Activated naive CD4-positive, alpha-beta T cell treated with anti-CD3 and anti-CD28 coated beads, Interleukin-2, amount 50 U/mL, for 72 hours (primary cell): Measurements from ENCODE around the gene PLXNB3. TPM values are rescaled to one million over a fixed set of nuclear protein-coding genes. Genes with fewer than 3 reads are reported as not detected.

ENCODE experiments used
- ATAC-seq, 2 donors: fragments of 150-1000 bp; cut with Tn5 transposase; 2 replicates each; pipeline ENCODE4 v1.10.0; 2021; ENCODE audit warnings: mild to moderate bottlenecking in 2 of 2, moderate library complexity in 2 of 2
- DNase-seq, 2 donors: peaks; one replicate each; pipeline ENCODE4 v3.0.0; 2021 to 2022; ENCODE audit warnings: low spot score in 2 of 2
- H3K27ac Mint-ChIP-seq, 2 donors: one replicate each; pipeline ENCODE4 v1.8.0; 2022; ENCODE audit warnings: mild to moderate bottlenecking in 2 of 2, mixed read lengths in 2 of 2
- H3K36me3 Mint-ChIP-seq, 2 donors: one replicate each; pipeline ENCODE4 v1.8.0; 2022; ENCODE audit warnings: mixed read lengths in 2 of 2
- H3K9me3 Mint-ChIP-seq, 2 donors: one replicate each; pipeline ENCODE4 v1.8.0; 2022; ENCODE audit warnings: mixed read lengths in 2 of 2
- total RNA-seq, 2 donors: library from RNA; stranded (reverse); gene quantifications; one replicate each; pipeline ENCODE4 v1.2.3, GENCODE V29; 2022

Gene PLXNB3
- total RNA-seq, 2 donors from 2014 or later = 1.5 to 3.2 TPM

DNA sequence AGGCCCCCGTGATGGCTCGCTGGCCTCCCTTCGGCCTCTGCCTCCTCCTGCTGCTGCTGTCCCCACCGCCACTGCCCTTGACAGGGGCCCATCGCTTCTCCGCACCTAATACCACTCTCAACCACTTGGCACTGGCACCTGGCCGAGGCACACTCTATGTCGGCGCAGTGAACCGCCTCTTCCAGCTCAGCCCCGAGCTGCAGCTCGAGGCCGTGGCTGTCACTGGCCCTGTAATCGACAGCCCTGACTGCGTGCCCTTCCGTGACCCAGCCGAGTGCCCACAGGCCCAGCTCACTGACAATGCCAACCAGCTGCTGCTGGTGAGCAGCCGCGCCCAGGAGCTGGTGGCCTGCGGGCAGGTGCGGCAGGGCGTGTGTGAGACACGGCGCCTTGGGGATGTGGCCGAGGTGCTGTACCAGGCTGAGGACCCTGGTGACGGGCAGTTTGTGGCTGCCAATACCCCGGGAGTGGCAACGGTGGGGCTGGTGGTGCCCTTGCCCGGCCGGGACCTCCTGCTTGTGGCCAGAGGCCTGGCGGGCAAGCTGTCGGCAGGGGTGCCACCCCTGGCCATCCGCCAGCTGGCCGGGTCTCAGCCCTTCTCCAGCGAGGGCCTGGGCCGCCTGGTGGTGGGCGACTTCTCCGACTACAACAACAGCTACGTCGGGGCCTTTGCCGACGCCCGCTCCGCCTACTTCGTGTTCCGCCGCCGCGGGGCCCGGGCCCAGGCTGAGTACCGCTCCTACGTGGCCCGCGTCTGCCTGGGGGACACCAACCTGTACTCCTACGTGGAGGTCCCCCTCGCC is 3.0 kb downstream of the PLXNB3 start:
- Mint-ChIP-seq H3K36me3 (no peaks in the 10 kb centered on the region), H3K27ac (peak overlapping the region in 1 of 2 donors; percentile 75), H3K9me3 (no peaks in the 10 kb centered on the region)
- DNase-seq (no peak), ATAC-seq (no peak)

DNA sequence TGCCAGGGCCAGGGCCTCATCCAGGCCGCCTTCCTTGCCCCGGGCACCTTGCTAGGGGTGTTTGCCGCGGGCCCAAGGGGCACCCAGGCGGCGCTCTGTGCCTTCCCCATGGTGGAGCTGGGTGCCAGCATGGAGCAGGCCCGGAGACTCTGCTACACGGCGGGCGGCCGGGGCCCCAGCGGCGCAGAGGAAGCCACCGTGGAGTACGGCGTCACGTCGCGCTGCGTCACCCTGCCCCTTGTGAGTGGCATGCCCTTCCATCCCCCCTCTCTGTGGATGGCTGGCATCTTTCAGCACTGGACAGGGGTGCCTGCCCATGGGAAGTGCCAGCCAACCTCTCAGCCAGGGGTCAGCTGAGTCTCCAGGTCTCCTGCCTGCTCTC is 3.6 kb downstream of the PLXNB3 start:
- Mint-ChIP-seq H3K36me3 (no peaks in the 10 kb centered on the region), H3K9me3 (no peaks in the 10 kb centered on the region), H3K27ac (no peak overlapping the region)
- DNase-seq (no peak), ATAC-seq (no peak)

DNA sequence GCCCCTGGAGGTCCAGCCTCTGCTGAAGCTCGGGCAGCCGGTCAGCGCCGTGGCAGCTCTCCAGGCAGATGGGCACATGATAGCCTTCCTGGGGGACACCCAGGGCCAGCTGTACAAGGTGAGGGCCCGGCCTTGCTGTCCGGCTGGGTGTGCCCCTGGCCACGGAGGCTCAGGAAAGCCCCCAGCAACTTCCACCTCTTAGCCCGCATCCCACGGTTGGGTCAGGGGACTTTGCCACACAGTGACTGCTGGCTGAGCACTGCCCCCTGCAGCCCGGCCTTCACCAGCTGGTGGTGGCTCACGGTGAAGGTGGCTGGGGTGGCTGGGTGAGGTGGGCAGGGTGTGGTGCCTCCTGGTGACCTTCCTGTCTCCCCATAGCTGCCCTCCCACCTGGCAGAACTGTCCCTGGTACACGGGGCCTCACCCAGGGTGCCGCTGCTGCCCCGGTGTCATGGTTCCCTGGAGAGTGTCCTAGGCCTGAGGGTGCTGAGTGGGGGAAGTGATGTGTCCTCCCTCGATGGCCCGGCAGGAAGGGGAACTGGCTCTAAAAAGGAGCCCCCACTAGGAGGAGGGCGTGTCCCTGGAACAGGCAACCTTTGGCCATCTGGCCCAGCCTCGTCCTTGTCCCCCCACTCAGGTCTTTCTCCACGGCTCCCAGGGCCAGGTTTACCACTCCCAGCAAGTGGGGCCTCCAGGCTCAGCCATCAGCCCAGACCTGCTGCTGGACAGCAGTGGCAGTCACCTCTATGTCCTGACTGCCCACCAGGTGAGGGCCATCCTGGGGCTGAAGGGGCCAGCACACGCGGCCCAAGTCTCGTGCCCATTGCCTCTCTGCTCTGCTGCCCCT is 4.5 kb downstream of the PLXNB3 start:
- Mint-ChIP-seq H3K27ac (no peak overlapping the region), H3K36me3 (no peaks in the 10 kb centered on the region), H3K9me3 (no peaks in the 10 kb centered on the region)
- no peak for ATAC-seq
- no peak for DNase-seq

DNA sequence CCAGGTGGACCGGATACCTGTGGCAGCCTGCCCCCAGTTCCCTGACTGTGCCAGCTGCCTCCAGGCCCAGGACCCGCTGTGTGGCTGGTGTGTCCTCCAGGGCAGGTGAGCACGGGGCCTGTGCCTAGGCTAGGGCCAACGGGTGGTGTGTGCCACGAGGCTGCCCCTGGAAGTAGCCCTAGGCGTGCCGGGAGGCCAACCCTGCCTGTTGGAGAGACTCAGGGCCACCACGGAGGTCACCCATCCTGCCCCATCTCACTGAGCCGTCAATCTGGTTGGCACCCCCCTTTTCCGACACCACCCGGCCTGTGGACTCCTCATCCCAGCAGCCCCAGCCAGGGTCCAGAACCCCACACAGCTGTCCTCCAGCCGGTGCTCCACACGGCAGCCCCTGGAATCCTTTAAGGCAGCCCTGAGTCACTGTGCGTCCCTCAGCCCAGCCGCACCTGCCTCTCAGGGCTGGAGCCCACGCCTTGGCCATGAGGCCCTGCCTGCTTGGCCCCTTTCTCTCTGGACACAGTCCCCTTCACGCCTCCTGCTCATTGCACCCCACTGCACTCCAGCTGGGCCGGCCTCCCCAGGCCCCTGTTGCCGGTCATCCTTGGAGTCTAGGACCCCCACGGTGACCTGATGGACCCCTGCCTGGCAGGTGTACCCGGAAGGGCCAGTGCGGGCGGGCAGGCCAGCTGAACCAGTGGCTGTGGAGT is 5.3 kb downstream of the PLXNB3 start:
- no peak for DNase-seq
- ATAC-seq = no peak
- H3K36me3 Mint-ChIP-seq = no peaks in the 10 kb centered on the region
- H3K27ac Mint-ChIP-seq = no peak overlapping the region
- H3K9me3 Mint-ChIP-seq = no peaks in the 10 kb centered on the region

DNA sequence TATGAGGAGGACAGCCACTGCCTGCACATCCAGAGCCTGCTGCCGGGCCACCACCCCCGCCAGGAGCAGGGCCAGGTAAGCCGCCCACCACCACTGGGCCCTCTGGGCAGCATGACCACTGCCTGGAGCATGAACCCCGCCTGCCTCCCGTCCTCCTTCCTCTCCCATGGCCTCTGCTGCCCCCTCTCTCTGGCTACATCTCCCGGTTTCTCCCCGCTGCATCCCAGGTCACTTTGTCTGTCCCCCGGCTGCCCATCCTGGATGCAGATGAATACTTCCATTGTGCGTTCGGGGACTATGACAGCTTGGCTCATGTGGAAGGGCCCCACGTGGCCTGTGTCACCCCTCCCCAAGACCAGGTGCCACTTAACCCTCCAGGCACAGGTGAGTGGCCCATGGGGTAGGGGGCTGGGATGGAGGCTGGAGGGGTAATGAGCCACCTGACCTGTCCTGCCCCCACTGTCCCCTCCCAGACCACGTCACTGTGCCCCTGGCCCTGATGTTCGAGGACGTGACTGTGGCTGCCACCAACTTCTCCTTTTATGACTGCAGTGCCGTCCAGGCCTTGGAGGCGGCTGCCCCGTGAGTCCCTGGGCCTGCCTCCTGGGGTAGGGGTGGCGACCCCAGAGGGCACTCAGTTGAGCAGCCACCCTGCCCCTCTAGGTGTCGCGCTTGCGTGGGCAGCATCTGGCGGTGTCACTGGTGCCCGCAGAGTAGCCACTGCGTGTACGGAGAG is 6.0 kb downstream of the PLXNB3 start:
- ATAC-seq = no peak
- H3K27ac Mint-ChIP-seq = no peak overlapping the region
- no peak for DNase-seq
- no peaks in the 10 kb centered on the region for H3K9me3 Mint-ChIP-seq
- no peaks in the 10 kb centered on the region for H3K36me3 Mint-ChIP-seq

DNA sequence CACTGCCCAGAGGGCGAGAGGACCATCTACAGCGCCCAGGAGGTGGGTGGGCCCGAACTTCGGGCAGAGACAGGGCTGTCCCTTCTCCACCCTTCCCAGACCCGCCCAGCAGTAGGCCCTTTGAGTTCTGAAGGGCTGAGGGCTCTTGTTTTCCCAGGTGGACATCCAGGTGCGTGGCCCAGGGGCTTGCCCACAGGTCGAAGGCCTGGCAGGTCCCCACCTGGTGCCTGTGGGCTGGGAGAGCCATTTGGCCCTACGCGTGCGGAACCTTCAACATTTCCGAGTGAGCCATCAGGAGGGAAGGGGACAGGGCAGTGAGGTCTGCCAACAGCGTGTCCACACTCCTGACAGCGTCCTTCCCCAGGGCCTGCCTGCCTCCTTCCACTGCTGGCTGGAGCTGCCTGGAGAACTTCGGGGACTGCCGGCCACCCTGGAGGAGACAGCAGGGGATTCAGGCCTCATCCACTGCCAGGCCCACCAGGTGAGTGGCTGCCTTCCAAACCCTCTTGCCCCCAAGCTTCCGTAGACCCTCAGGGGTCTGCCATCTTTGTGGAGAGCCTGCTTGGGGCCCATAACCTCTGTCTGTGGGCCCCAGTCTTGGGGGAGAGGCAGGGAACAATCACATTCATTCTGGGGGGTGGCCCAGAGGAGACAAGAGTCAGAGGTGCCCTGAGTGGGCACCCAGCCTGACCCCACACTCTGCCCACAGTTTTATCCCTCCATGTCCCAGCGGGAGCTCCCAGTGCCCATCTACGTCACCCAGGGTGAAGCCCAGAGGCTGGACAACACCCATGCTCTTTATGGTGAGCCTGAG is 6.8 kb downstream of the PLXNB3 start:
- Mint-ChIP-seq H3K27ac (no peak overlapping the region), H3K36me3 (no peaks in the 10 kb centered on the region)

DNA sequence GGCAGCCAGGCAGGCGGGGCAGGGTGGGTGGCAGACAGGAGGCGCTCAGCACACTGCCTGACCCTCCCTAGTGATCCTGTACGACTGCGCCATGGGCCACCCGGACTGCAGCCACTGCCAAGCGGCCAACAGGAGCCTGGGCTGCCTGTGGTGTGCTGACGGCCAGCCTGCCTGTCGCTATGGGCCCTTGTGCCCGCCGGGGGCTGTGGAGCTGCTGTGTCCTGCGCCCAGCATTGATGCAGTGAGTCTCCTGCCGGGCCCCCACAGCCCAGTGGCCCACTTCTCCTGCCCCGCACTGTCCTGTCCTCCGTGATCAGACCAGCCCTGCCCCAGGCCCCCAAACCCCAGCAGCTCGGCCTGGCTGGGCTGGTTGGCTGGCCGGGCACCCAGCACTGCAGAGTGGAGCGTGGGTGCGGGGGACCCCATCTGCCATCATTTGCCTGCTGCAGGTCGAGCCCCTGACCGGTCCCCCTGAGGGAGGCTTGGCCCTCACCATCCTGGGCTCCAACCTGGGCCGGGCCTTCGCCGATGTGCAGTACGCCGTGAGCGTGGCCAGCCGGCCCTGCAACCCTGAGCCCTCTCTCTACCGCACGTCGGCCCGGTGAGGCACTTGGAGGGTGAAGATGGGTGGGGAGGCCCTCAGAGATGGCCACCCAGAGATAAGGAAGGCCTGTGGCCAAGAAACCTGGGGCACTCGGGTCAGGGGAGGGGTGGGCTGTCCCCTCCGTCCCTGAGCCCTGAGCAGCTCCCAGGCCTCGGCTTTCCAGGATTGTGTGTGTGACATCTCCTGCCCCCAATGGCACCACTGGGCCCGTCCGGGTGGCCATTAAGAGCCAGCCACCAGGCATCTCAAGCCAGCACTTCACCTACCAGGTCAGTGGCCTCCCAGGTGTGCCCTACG is 7.6 kb downstream of the PLXNB3 start:
- Mint-ChIP-seq H3K36me3 (no peaks in the 10 kb centered on the region), H3K27ac (no peak overlapping the region), H3K9me3 (no peaks in the 10 kb centered on the region)
- DNase-seq (peak in 1 of 2 donors; percentile 44), ATAC-seq (no peak)

More for the DNA sequence above, 6.8 kb downstream of the PLXNB3 start:
- DNase-seq = no peak
- no peak for ATAC-seq
- H3K9me3 Mint-ChIP-seq = no peaks in the 10 kb centered on the region

DNA sequence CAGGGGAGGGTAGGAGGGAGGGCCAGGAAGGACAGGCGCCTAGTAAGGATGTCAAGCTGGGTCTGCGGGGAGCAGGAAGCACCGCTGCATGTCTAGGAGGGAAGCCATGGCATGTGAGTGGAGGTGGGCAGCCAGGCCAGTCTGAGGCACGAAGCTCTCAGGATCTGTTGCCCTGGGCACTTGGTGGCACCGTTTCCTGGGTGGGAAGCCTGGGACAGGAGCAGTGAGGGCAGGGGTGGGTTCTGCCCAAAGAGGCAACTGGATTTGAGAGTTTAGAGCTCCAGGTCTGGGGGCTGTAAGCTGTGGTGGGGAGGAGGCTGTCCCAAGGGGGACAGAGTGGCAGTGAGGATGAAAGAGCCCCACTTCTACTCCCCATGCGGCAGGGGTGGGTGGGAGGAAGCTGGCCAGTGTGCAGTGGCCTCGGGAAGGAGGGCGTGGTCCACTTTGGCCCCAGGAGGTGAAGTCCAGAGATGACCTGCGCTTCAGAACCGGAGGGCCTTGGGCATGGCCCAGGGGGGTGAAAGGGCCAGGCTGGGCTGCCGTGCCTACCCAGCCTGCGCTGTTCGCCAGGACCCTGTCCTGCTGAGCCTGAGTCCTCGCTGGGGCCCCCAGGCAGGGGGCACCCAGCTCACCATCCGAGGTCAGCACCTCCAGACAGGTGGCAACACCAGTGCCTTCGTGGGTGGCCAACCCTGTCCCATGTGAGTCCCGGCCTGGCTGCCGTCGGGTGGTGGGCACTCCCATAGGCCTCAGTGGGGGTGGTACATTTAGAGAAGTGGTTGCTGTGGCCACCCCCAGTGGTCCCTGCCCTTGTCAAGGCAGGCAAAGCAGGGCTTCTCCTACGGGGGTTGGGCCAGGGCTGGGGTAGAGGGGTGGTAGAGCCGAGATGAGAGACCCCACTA is 8.5 kb downstream of the PLXNB3 start:
- DNase-seq (peak in 1 of 2 donors; percentile 23), ATAC-seq (no peak)
- H3K27ac Mint-ChIP-seq = no peak overlapping the region

DNA sequence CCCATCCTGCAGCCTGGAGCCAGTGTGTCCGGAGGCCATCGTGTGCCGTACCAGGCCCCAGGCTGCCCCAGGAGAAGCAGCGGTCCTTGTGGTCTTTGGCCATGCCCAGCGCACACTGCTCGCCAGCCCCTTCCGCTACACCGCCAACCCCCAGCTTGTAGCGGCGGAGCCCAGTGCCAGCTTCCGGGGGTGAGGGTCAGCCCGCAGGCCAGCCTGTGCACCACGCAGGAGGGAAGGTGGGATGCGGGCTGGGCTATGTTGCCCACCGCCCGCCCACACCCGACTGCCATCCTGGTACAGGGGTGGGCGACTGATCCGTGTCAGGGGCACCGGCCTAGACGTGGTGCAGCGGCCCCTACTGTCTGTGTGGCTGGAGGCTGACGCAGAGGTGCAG is 9.2 kb downstream of the PLXNB3 start:
- DNase-seq = peak in 1 of 2 donors; percentile 3
- Mint-ChIP-seq H3K36me3 (no peaks in the 10 kb centered on the region), H3K9me3 (no peaks in the 10 kb centered on the region), H3K27ac (no peak overlapping the region)
- ATAC-seq = no peak

More for the DNA sequence above, 8.5 kb downstream of the PLXNB3 start:
- Mint-ChIP-seq H3K9me3 (no peaks in the 10 kb centered on the region), H3K36me3 (no peaks in the 10 kb centered on the region)

DNA sequence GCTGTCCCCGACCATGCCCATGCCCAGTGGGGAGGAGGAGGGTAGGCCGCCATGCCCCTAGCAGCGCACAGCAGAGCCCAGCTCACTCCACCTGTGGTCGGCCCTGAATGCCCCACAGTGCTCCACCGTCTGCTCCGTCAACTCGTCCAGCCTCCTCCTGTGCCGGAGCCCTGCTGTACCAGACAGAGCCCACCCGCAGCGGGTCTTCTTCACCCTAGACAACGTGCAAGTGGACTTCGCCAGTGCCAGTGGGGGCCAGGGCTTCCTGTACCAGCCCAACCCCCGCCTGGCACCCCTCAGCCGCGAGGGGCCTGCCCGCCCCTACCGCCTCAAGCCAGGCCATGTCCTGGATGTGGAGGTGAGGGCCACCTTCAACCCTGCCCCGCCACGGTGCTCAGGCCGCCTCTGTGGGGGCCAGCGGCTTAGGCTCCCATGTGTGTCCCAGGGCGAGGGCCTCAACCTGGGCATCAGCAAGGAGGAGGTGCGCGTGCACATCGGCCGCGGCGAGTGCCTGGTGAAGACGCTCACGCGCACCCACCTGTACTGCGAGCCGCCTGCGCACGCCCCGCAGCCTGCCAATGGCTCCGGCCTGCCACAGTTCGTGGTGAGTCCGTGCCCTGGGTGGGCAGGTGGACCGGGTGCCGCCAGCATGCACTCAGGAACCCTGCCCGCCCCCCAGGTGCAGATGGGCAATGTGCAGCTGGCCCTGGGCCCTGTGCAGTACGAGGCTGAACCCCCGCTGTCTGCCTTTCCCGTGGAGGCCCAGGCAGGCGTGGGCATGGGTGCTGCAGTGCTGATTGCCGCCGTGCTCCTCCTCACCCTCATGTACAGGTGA is 9.9 kb downstream of the PLXNB3 start:
- Mint-ChIP-seq H3K9me3 (no peaks in the 10 kb centered on the region), H3K27ac (no peak overlapping the region), H3K36me3 (no peaks in the 10 kb centered on the region)
- DNase-seq = peak in 1 of 2 donors; percentile 38
- ATAC-seq = no peak

DNA sequence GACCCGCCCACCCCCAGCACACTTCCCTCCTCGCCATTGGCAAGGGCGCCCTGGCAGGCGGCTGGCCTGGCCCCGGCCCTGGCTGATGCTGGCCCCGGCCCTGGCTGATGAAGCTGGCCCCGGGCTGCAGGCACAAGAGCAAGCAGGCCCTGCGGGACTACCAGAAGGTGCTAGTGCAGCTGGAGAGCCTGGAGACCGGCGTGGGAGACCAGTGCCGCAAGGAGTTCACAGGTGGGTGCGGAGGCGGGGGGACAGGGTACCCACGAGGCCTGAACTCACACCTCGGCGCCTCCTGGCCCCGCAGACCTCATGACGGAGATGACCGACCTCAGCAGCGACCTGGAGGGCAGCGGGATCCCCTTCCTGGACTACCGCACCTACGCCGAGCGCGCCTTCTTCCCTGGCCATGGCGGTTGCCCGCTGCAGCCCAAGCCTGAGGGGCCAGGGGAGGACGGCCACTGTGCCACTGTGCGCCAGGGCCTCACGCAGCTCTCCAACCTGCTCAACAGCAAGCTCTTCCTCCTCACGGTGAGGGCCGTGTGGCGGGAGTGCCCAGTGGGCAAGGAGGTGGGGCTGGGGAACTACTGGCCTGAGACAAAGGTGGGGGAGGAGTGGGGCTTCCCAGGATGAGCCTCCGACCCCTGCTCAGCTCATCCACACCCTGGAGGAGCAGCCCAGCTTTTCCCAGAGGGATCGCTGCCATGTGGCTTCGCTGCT is 10.7 kb downstream of the PLXNB3 start:
- ATAC-seq (no peak), DNase-seq (peak in 1 of 2 donors; percentile 39)
- H3K9me3 Mint-ChIP-seq = no peaks in the 10 kb centered on the region
- no peak overlapping the region for H3K27ac Mint-ChIP-seq
- no peaks in the 10 kb centered on the region for H3K36me3 Mint-ChIP-seq

DNA sequence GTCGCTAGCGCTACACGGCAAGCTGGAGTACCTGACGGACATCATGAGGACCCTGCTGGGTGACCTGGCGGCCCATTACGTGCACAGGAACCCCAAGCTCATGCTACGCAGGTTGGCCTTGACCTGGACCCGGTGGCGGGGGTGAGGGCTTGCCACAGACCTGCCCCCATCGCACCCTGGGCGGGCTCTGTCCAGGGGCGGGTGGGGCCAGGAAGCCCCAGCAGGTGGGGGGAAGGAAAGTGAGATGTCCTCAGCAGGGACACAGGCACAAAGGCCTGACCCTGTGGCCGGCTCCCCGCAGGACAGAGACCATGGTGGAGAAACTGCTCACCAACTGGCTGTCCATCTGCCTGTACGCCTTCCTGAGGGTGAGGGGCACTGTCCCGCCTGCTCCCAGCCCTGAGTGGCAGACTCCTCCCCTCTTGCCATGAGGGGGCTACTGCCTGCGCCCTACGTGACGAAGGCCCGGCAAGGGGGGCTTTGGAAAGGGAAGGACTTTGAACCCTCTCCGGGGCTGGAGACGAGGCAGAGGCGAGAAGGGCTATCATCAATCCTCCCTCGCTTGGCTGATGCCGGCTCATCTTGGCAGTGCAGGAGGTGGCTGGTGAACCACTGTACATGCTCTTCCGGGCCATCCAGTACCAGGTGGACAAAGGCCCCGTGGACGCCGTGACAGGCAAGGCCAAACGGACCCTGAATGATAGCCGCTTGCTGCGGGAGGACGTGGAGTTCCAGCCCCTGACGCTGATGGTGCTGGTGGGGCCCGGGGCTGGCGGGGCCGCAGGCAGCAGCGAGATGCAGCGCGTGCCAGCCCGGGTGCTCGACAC is 11.5 kb downstream of the PLXNB3 start:
- peak in 1 of 2 donors; percentile 50 for DNase-seq

More for the DNA sequence above, 11.5 kb downstream of the PLXNB3 start:
- Mint-ChIP-seq H3K27ac (no peak overlapping the region), H3K9me3 (no peaks in the 10 kb centered on the region), H3K36me3 (no peaks in the 10 kb centered on the region)
- ATAC-seq = no peak
